Measurements from ENCODE around the gene KRAS. TPM values are rescaled to one million over a fixed set of nuclear protein-coding genes. Genes with fewer than 3 reads are reported as not detected.

Gene KRAS
- total and polyA plus RNA-seq, 5 donors from 2014 or later = 24.0 to 46.7 (median 33.4) TPM

- Histone ChIP-seq H3K4me1 (ENCODE audit: control insufficient read depth, insufficient read depth, low read length, poor library complexity, severe bottlenecking) (peaks cover 4% of the 10 kb centered on the region), H3K9me3 (ENCODE audit: control insufficient read depth in 2 of 2, low read length in 2 of 2) (no peaks in the 10 kb centered on the region), H3K27ac (ENCODE audit: insufficient read depth, low read length, poor library complexity, severe bottlenecking) (no peak overlapping the region), H3K36me3 (ENCODE audit: control insufficient read depth, insufficient read depth, low read length) (no peaks in the 10 kb centered on the region), H3K27me3 (ENCODE audit: control insufficient read depth, insufficient read depth, low read length) (peaks cover 4% of the 10 kb centered on the region), H3K4me3 (ENCODE audit: low read depth, low read length) (no peak overlapping the region)
- no peak overlapping the region for H3K27ac Mint-ChIP-seq
- H3K36me3 Mint-ChIP-seq = no peaks in the 10 kb centered on the region
- DNase-seq = no peak
- H3K27me3 Mint-ChIP-seq = peaks cover 15% of the 10 kb centered on the region
- peaks cover 3 to 20% (median 14%) of the 10 kb centered on the region in 4 donors for H3K4me1 Mint-ChIP-seq
- no peak overlapping the region for H3K4me3 Mint-ChIP-seq
- no peak for ATAC-seq (ENCODE audit: low read depth in 2 of 2)
- peaks cover 0 to 4% (median 0%) of the 10 kb centered on the region in 7 donors for H3K9me3 Mint-ChIP-seq
These were observed 5.3 kb upstream of the KRAS start for GRCh38 chr12:25256005-25256404.

- DNase-seq (no peak), ATAC-seq (ENCODE audit: low read depth in 2 of 2) (no peak)
- H3K27me3 ChIP-seq (ENCODE audit: control insufficient read depth, insufficient read depth, low read length) = peaks cover 2% of the 10 kb centered on the region
- H3K4me1 ChIP-seq (ENCODE audit: control insufficient read depth, insufficient read depth, low read length, poor library complexity, severe bottlenecking) = peaks cover 13% of the 10 kb centered on the region
- H3K27me3 Mint-ChIP-seq = peaks cover 4% of the 10 kb centered on the region
- H3K27ac ChIP-seq (ENCODE audit: insufficient read depth, low read length, poor library complexity, severe bottlenecking) = no peak overlapping the region
- peak overlapping the region in 2 of 4 donors; percentile 0 to 18 for H3K4me3 Mint-ChIP-seq
- H3K36me3 Mint-ChIP-seq = no peaks in the 10 kb centered on the region
- no peak overlapping the region for H3K4me3 ChIP-seq (ENCODE audit: low read depth, low read length)
- no peaks in the 10 kb centered on the region for H3K9me3 Mint-ChIP-seq
- no peaks in the 10 kb centered on the region for H3K36me3 ChIP-seq (ENCODE audit: control insufficient read depth, insufficient read depth, low read length)
- peak overlapping the region in 1 of 3 donors; percentile 26 for H3K27ac Mint-ChIP-seq
- peaks cover 8 to 28% (median 20%) of the 10 kb centered on the region in 4 donors for H3K4me1 Mint-ChIP-seq
- H3K9me3 ChIP-seq (ENCODE audit: control insufficient read depth in 2 of 2, low read length in 2 of 2) = no peaks in the 10 kb centered on the region
These were observed 3.6 kb upstream of the KRAS start for GRCh38 chr12:25254271-25254880.

GRCh38 chr12:25253371-25254068, 2.8 kb upstream of the KRAS start:
- H3K9me3 Mint-ChIP-seq = no peaks in the 10 kb centered on the region
- H3K4me3 Mint-ChIP-seq = peak overlapping the region; percentile 3 to 98 (median 22)
- H3K4me1 Mint-ChIP-seq = peaks cover 9 to 35% (median 23%) of the 10 kb centered on the region in 4 donors
- H3K27ac Mint-ChIP-seq = peak overlapping the region; percentile 26 to 57 (median 42)
- H3K4me3 ChIP-seq (ENCODE audit: low read depth, low read length) = no peak overlapping the region
- peaks cover 21% of the 10 kb centered on the region for H3K4me1 ChIP-seq (ENCODE audit: control insufficient read depth, insufficient read depth, low read length, poor library complexity, severe bottlenecking)
- peaks cover 2% of the 10 kb centered on the region for H3K27me3 ChIP-seq (ENCODE audit: control insufficient read depth, insufficient read depth, low read length)
- H3K36me3 Mint-ChIP-seq = no peaks in the 10 kb centered on the region
- peaks cover 4% of the 10 kb centered on the region for H3K27me3 Mint-ChIP-seq
- no peak overlapping the region for H3K27ac ChIP-seq (ENCODE audit: insufficient read depth, low read length, poor library complexity, severe bottlenecking)
- ATAC-seq (ENCODE audit: low read depth in 2 of 2) = no peak
- peak in 1 of 3 donors; percentile 15 for DNase-seq
- H3K36me3 ChIP-seq (ENCODE audit: control insufficient read depth, insufficient read depth, low read length) = no peaks in the 10 kb centered on the region
- H3K9me3 ChIP-seq (ENCODE audit: control insufficient read depth in 2 of 2, low read length in 2 of 2) = no peaks in the 10 kb centered on the region

GRCh38 chr12:25252946-25253345, 2.2 kb upstream of the KRAS start:
- H3K27ac ChIP-seq (ENCODE audit: insufficient read depth, low read length, poor library complexity, severe bottlenecking) = no peak overlapping the region
- ATAC-seq (ENCODE audit: low read depth in 2 of 2) = no peak
- no peaks in the 10 kb centered on the region for H3K9me3 ChIP-seq (ENCODE audit: control insufficient read depth in 2 of 2, low read length in 2 of 2)
- peak overlapping the region in 2 of 3 donors; percentile 42 to 57 for H3K27ac Mint-ChIP-seq
- H3K4me1 Mint-ChIP-seq = peaks cover 9 to 39% (median 26%) of the 10 kb centered on the region in 4 donors
- H3K36me3 ChIP-seq (ENCODE audit: control insufficient read depth, insufficient read depth, low read length) = no peaks in the 10 kb centered on the region
- H3K4me3 Mint-ChIP-seq = peak overlapping the region in 3 of 4 donors; percentile 63 to 98 (median 92)
- peaks cover 4% of the 10 kb centered on the region for H3K27me3 Mint-ChIP-seq
- no peaks in the 10 kb centered on the region for H3K36me3 Mint-ChIP-seq
- peaks cover 25% of the 10 kb centered on the region for H3K4me1 ChIP-seq (ENCODE audit: control insufficient read depth, insufficient read depth, low read length, poor library complexity, severe bottlenecking)
- H3K4me3 ChIP-seq (ENCODE audit: low read depth, low read length) = no peak overlapping the region
- peaks cover 2% of the 10 kb centered on the region for H3K27me3 ChIP-seq (ENCODE audit: control insufficient read depth, insufficient read depth, low read length)
- H3K9me3 Mint-ChIP-seq = no peaks in the 10 kb centered on the region
- DNase-seq = no peak

GRCh38 chr12:25251769-25252168, 1.0 kb upstream of the KRAS start:
- H3K4me1 Mint-ChIP-seq = peaks cover 15 to 47% (median 33%) of the 10 kb centered on the region in 4 donors
- DNase-seq = no peak
- H3K4me3 ChIP-seq (ENCODE audit: low read depth, low read length) = peak overlapping the region; percentile 59

GRCh38 chr12:25249931-25250738, 594 bp downstream of the KRAS start:
- DNase-seq (peak; percentile 38 to 50 (median 44)), ATAC-seq (ENCODE audit: low read depth in 2 of 2) (peak; percentile 26 to 35)
- Histone ChIP-seq H3K4me3 (ENCODE audit: low read depth, low read length) (peak overlapping the region; percentile 88), H3K9me3 (ENCODE audit: control insufficient read depth in 2 of 2, low read length in 2 of 2) (no peaks in the 10 kb centered on the region), H3K36me3 (ENCODE audit: control insufficient read depth, insufficient read depth, low read length) (peaks cover 3% of the 10 kb centered on the region), H3K27ac (ENCODE audit: insufficient read depth, low read length, poor library complexity, severe bottlenecking) (peak overlapping the region; percentile 75), H3K27me3 (ENCODE audit: control insufficient read depth, insufficient read depth, low read length) (peaks cover 2% of the 10 kb centered on the region), H3K4me1 (ENCODE audit: control insufficient read depth, insufficient read depth, low read length, poor library complexity, severe bottlenecking) (peaks cover 25% of the 10 kb centered on the region)
- H3K27me3 Mint-ChIP-seq = peaks cover 4% of the 10 kb centered on the region
- peaks cover 12% of the 10 kb centered on the region for H3K36me3 Mint-ChIP-seq
- H3K27ac Mint-ChIP-seq = peak overlapping the region; percentile 86 to 93 (median 91)
- peaks cover 16 to 56% (median 41%) of the 10 kb centered on the region in 4 donors for H3K4me1 Mint-ChIP-seq
- peak overlapping the region; percentile 87 to 98 (median 94) for H3K4me3 Mint-ChIP-seq
- no peaks in the 10 kb centered on the region for H3K9me3 Mint-ChIP-seq

More at GRCh38 chr12:25251769-25252168, 1.0 kb upstream of the KRAS start:
- Histone ChIP-seq H3K27me3 (ENCODE audit: control insufficient read depth, insufficient read depth, low read length) (peaks cover 2% of the 10 kb centered on the region), H3K9me3 (ENCODE audit: control insufficient read depth in 2 of 2, low read length in 2 of 2) (no peaks in the 10 kb centered on the region), H3K36me3 (ENCODE audit: control insufficient read depth, insufficient read depth, low read length) (no peaks in the 10 kb centered on the region), H3K27ac (ENCODE audit: insufficient read depth, low read length, poor library complexity, severe bottlenecking) (no peak overlapping the region), H3K4me1 (ENCODE audit: control insufficient read depth, insufficient read depth, low read length, poor library complexity, severe bottlenecking) (peaks cover 25% of the 10 kb centered on the region)
- no peak for ATAC-seq (ENCODE audit: low read depth in 2 of 2)
- Mint-ChIP-seq H3K36me3 (peaks cover 4% of the 10 kb centered on the region), H3K27me3 (peaks cover 4% of the 10 kb centered on the region), H3K9me3 (no peaks in the 10 kb centered on the region), H3K4me3 (peak overlapping the region; percentile 75 to 98 (median 88)), H3K27ac (peak overlapping the region; percentile 18 to 88 (median 88))

GRCh38 chr12:25248732-25249131, 2.0 kb downstream of the KRAS start:
- DNase-seq = no peak
- H3K4me3 ChIP-seq (ENCODE audit: low read depth, low read length) = no peak overlapping the region
- peaks cover 25% of the 10 kb centered on the region for H3K4me1 ChIP-seq (ENCODE audit: control insufficient read depth, insufficient read depth, low read length, poor library complexity, severe bottlenecking)
- H3K9me3 Mint-ChIP-seq = no peaks in the 10 kb centered on the region
- ATAC-seq (ENCODE audit: low read depth in 2 of 2) = no peak
- no peak overlapping the region for H3K27ac ChIP-seq (ENCODE audit: insufficient read depth, low read length, poor library complexity, severe bottlenecking)
- H3K4me3 Mint-ChIP-seq = peak overlapping the region; percentile 87 to 98 (median 94)
- no peaks in the 10 kb centered on the region for H3K9me3 ChIP-seq (ENCODE audit: control insufficient read depth in 2 of 2, low read length in 2 of 2)
- peaks cover 3% of the 10 kb centered on the region for H3K36me3 ChIP-seq (ENCODE audit: control insufficient read depth, insufficient read depth, low read length)
- peak overlapping the region in 1 of 3 donors; percentile 43 for H3K27ac Mint-ChIP-seq
- peaks cover 21 to 57% (median 45%) of the 10 kb centered on the region in 4 donors for H3K4me1 Mint-ChIP-seq
- peaks cover 17% of the 10 kb centered on the region for H3K36me3 Mint-ChIP-seq
- H3K27me3 Mint-ChIP-seq = peaks cover 4% of the 10 kb centered on the region
- peaks cover 2% of the 10 kb centered on the region for H3K27me3 ChIP-seq (ENCODE audit: control insufficient read depth, insufficient read depth, low read length)
